SK-N-SH treated with all-trans-retinoic acid at 6 μM for 48 hours (cell line): ENCODE data around the gene GFPT1.

Source experiments
- ATAC-seq: fragments of 200-7000 bp; cut with Tn5 transposase; 3 replicates; pipeline ENCODE4 v1.9.1; 2020; ENCODE audit warnings: mild to moderate bottlenecking, moderate library complexity
- ARNTL ChIP-seq: fragments of 450-650 bp; formaldehyde crosslinking; IDR thresholded peaks from 2 replicates; pipeline ENCODE4 v1.5.0; 2020; ENCODE audit warnings: low read depth, mild to moderate bottlenecking, moderate library complexity, borderline replicate concordance
- BACH2 ChIP-seq: fragments of 250-450 bp; sonication (Bioruptor Pico); IDR thresholded peaks from 2 replicates; pipeline ENCODE4 v1.9.0; 2021; ENCODE audit warnings: mild to moderate bottlenecking, borderline replicate concordance
- CREB5 ChIP-seq: fragments of 250-450 bp; sonication (Bioruptor Pico); IDR thresholded peaks from 2 replicates; pipeline ENCODE4 v1.5.1; 2020; ENCODE audit warnings: low read depth, mild to moderate bottlenecking, moderate library complexity
- CSDC2 ChIP-seq: fragments of 250-450 bp; sonication (Bioruptor Pico); IDR thresholded peaks from 2 replicates; pipeline ENCODE4 v1.5.0; 2020; ENCODE audit warnings: mild to moderate bottlenecking, moderate library complexity
- ESRRG ChIP-seq: fragments of 250-450 bp; sonication (Bioruptor Pico); IDR thresholded peaks from 2 replicates; pipeline ENCODE4 v1.6.1; 2021; ENCODE audit warnings: mild to moderate bottlenecking
- ISL1 ChIP-seq: fragments of 250-450 bp; sonication (Bioruptor Pico); IDR thresholded peaks from 2 replicates; pipeline ENCODE4 v2.1.2; 2022; ENCODE audit warnings: mild to moderate bottlenecking, moderate library complexity
- OSR1 ChIP-seq: fragments of 250-450 bp; sonication (Bioruptor Pico); IDR thresholded peaks from 2 replicates; pipeline ENCODE4 v1.8.0; 2022; ENCODE audit warnings: moderate library complexity, mild to moderate bottlenecking, inconsistent platforms
- PATZ1 ChIP-seq: fragments of 250-450 bp; sonication (Bioruptor Pico); IDR thresholded peaks from 2 replicates; pipeline ENCODE4 v1.8.0; 2020; ENCODE audit warnings: mild to moderate bottlenecking, moderate library complexity, borderline replicate concordance
- PPARA ChIP-seq: fragments of 250-450 bp; sonication (Bioruptor Pico); IDR thresholded peaks from 2 replicates; pipeline ENCODE4 v1.5.0; 2020; ENCODE audit warnings: mild to moderate bottlenecking, borderline replicate concordance
- RARB ChIP-seq: fragments of 250-450 bp; sonication (Bioruptor Pico); IDR thresholded peaks from 2 replicates; pipeline ENCODE4 v1.8.0; 2021; ENCODE audit warnings: mild to moderate bottlenecking, moderate library complexity
- TCF4 ChIP-seq: fragments of 250-450 bp; sonication (Bioruptor Pico); IDR thresholded peaks from 2 replicates; pipeline ENCODE4 v1.8.0; 2021; ENCODE audit warnings: mild to moderate bottlenecking, moderate library complexity, borderline replicate concordance
- TOX ChIP-seq: fragments of 250-450 bp; sonication (Bioruptor Pico); IDR thresholded peaks from 2 replicates; pipeline ENCODE4 v1.8.0; 2021; ENCODE audit warnings: mild to moderate bottlenecking, moderate library complexity, borderline replicate concordance
- TSHZ2 ChIP-seq: fragments of 250-450 bp; sonication (Bioruptor Pico); IDR thresholded peaks from 2 replicates; pipeline ENCODE4 v1.5.0; 2020; ENCODE audit warnings: mild to moderate bottlenecking, moderate library complexity
- ZC3H10 ChIP-seq: fragments of 250-450 bp; sonication (Bioruptor Pico); IDR thresholded peaks from 2 replicates; pipeline ENCODE4 v1.5.1; 2021; ENCODE audit warnings: mild to moderate bottlenecking, moderate library complexity
- ZFP3 ChIP-seq: fragments of 250-450 bp; sonication (Bioruptor Pico); IDR thresholded peaks from 2 replicates; pipeline ENCODE4 v1.5.0; 2020; ENCODE audit warnings: mild to moderate bottlenecking, moderate library complexity
- ZFP30 ChIP-seq: fragments of 450-650 bp; formaldehyde crosslinking; IDR thresholded peaks from 2 replicates; pipeline ENCODE4 v1.5.0; 2022; ENCODE audit warnings: mild to moderate bottlenecking, moderate library complexity
- ZNF565 ChIP-seq: fragments of 450-650 bp; formaldehyde crosslinking; conservative IDR thresholded peaks from 2 replicates; pipeline ENCODE4 v1.5.0; 2020; ENCODE audit warnings: low read depth, mild to moderate bottlenecking, moderate library complexity
- ZNF70 ChIP-seq: fragments of 450-650 bp; formaldehyde crosslinking; IDR thresholded peaks from 2 replicates; pipeline ENCODE4 v1.5.0; 2020; ENCODE audit warnings: mild to moderate bottlenecking, moderate library complexity
- ZNF8 ChIP-seq: fragments of 450-650 bp; formaldehyde crosslinking; IDR thresholded peaks from 2 replicates; pipeline ENCODE4 v1.5.0; 2020; ENCODE audit warnings: mild to moderate bottlenecking, moderate library complexity

The GFPT1 gene

GRCh38 chr2:69384618-69385081 lies 2.4 kb downstream of the GFPT1 start:
- ATAC-seq: no peak
- no peak for TF ChIP-seq ZNF70
- no peak for TF ChIP-seq PATZ1 (CRISPR knock-in tag)
- TF ChIP-seq PPARA (CRISPR knock-in tag): no peak
- no peak for TF ChIP-seq CSDC2 (CRISPR knock-in tag)
- TF ChIP-seq ISL1: no peak
- no peak for TF ChIP-seq ESRRG (CRISPR knock-in tag)
- TF ChIP-seq RARB (CRISPR knock-in tag): no peak
- TF ChIP-seq TOX: no peak
- TF ChIP-seq, all 23 proteins: peak for 0

- TF ChIP-seq OSR1 (CRISPR knock-in tag): no peak
- ATAC-seq: no peak
Measured at GRCh38 chr2:69383176-69383812, 3.7 kb downstream of the GFPT1 start.

- ATAC-seq: no peak
- TF ChIP-seq CREB5 (CRISPR knock-in tag) (no peak), ZFP3 (no peak)
Measured at GRCh38 chr2:69382547-69382946, 4.5 kb downstream of the GFPT1 start.

GRCh38 chr2:69381337-69381737 lies 5.7 kb downstream of the GFPT1 start:
- no peak; the same call in 2 of the 3 replicates for ATAC-seq
- TF ChIP-seq OSR1 (CRISPR knock-in tag) (no peak), ZFP30 (CRISPR knock-in tag) (no peak), ARNTL (CRISPR knock-in tag) (no peak), TOX (no peak), ZNF8 (no peak), PATZ1 (CRISPR knock-in tag) (no peak), ESRRG (CRISPR knock-in tag) (no peak), PPARA (CRISPR knock-in tag) (no peak), ZNF565 (no peak)

- TF ChIP-seq OSR1 (CRISPR knock-in tag) (no peak), TSHZ2 (CRISPR knock-in tag) (no peak), BACH2 (CRISPR knock-in tag) (no peak), ZC3H10 (no peak), ESRRG (CRISPR knock-in tag) (no peak), PPARA (CRISPR knock-in tag) (no peak), TOX (no peak), TCF4 (CRISPR knock-in tag) (no peak), ZNF8 (no peak)
- ATAC-seq: no peak
Measured at GRCh38 chr2:69380072-69380917, 6.7 kb downstream of the GFPT1 start.
